ENCODE data around the gene METTL21C. TPM values are rescaled to one million over a fixed set of nuclear protein-coding genes. Genes with fewer than 3 reads are reported as not detected.
A peak's percentile ranks its signal among the peaks of the same experiment; 100 is the strongest.

Gene METTL21C
- total RNA-seq, 1 donor from 2014 or later: not detected

GRCh38 chr13:102658660-102659059 lies 36.2 kb downstream of the METTL21C start:
- FAIRE-seq: no peak
- no peak for TF ChIP-seq CTCF (IDR thresholded peaks at IDR 0.05; ENCODE audit: insufficient read depth, low read length, severe bottlenecking)
- H3K4me3 ChIP-seq (ENCODE audit: low read depth, low read length): no peak overlapping the region
- H3K27me3 ChIP-seq (ENCODE audit: control insufficient read depth, insufficient read depth, low read length): no peaks in the 10 kb centered on the region
- DNase-seq (ENCODE audit: low read depth): no peak
- peaks cover 1% of the 10 kb centered on the region for H3K36me3 ChIP-seq (ENCODE audit: control insufficient read depth, insufficient read depth, low read length)

GRCh38 chr13:102657630-102658029 lies 37.2 kb downstream of the METTL21C start:
- FAIRE-seq: no peak
- peaks cover 1% of the 10 kb centered on the region for H3K36me3 ChIP-seq (ENCODE audit: control insufficient read depth, insufficient read depth, low read length)

GRCh38 chr13:102654756-102655155 lies 40.1 kb downstream of the METTL21C start:
- FAIRE-seq (no peak), DNase-seq (ENCODE audit: low read depth) (no peak)
- TF ChIP-seq CTCF (IDR thresholded peaks at IDR 0.05; ENCODE audit: insufficient read depth, low read length, severe bottlenecking): no peak
- no peak overlapping the region for H3K4me3 ChIP-seq (ENCODE audit: low read depth, low read length)
- H3K36me3 ChIP-seq (ENCODE audit: control insufficient read depth, insufficient read depth, low read length): peaks cover 1% of the 10 kb centered on the region
- H3K27me3 ChIP-seq (ENCODE audit: control insufficient read depth, insufficient read depth, low read length): no peaks in the 10 kb centered on the region

More at GRCh38 chr13:102657630-102658029, 37.2 kb downstream of the METTL21C start:
- H3K4me3 ChIP-seq (ENCODE audit: low read depth, low read length): no peak overlapping the region
- TF ChIP-seq CTCF (IDR thresholded peaks at IDR 0.05; ENCODE audit: insufficient read depth, low read length, severe bottlenecking): no peak
- no peaks in the 10 kb centered on the region for H3K27me3 ChIP-seq (ENCODE audit: control insufficient read depth, insufficient read depth, low read length)
- DNase-seq (ENCODE audit: low read depth): no peak

- no peaks in the 10 kb centered on the region for H3K27me3 ChIP-seq (ENCODE audit: control insufficient read depth, insufficient read depth, low read length)
- H3K4me3 ChIP-seq (ENCODE audit: low read depth, low read length): no peak overlapping the region
- TF ChIP-seq CTCF (IDR thresholded peaks at IDR 0.05; ENCODE audit: insufficient read depth, low read length, severe bottlenecking): no peak
- peaks cover 1% of the 10 kb centered on the region for H3K36me3 ChIP-seq (ENCODE audit: control insufficient read depth, insufficient read depth, low read length)
- FAIRE-seq (no peak), DNase-seq (ENCODE audit: low read depth) (no peak)
These were observed 43.0 kb downstream of the METTL21C start for GRCh38 chr13:102651892-102652291.

GRCh38 chr13:102651392-102651791 lies 43.5 kb downstream of the METTL21C start:
- Histone ChIP-seq H3K27me3 (ENCODE audit: control insufficient read depth, insufficient read depth, low read length) (no peaks in the 10 kb centered on the region), H3K4me3 (ENCODE audit: low read depth, low read length) (no peak overlapping the region), H3K36me3 (ENCODE audit: control insufficient read depth, insufficient read depth, low read length) (peaks cover 1% of the 10 kb centered on the region)
- no peak for TF ChIP-seq CTCF (IDR thresholded peaks at IDR 0.05; ENCODE audit: insufficient read depth, low read length, severe bottlenecking)
- FAIRE-seq (no peak), DNase-seq (ENCODE audit: low read depth) (peak; percentile 57)

GRCh38 chr13:102650444-102650843 lies 44.4 kb downstream of the METTL21C start:
- DNase-seq (ENCODE audit: low read depth) (no peak), FAIRE-seq (no peak)
- Histone ChIP-seq H3K4me3 (ENCODE audit: low read depth, low read length) (no peak overlapping the region), H3K27me3 (ENCODE audit: control insufficient read depth, insufficient read depth, low read length) (no peaks in the 10 kb centered on the region), H3K36me3 (ENCODE audit: control insufficient read depth, insufficient read depth, low read length) (no peaks in the 10 kb centered on the region)
- no peak for TF ChIP-seq CTCF (IDR thresholded peaks at IDR 0.05; ENCODE audit: insufficient read depth, low read length, severe bottlenecking)

Measured in bronchial epithelial cell (primary cell).